HG02763 (cell line): ENCODE results near the gene NUDCD3.

Source experiments
- ATAC-seq: cut with Tn5 transposase; IDR thresholded peaks from one replicate; pipeline ENCODE4 v1.9.1; 2021; ENCODE audit warnings: mild to moderate bottlenecking, moderate library complexity; ENCODE audit not compliant: unreplicated experiment

NUDCD3 gene

DNA sequence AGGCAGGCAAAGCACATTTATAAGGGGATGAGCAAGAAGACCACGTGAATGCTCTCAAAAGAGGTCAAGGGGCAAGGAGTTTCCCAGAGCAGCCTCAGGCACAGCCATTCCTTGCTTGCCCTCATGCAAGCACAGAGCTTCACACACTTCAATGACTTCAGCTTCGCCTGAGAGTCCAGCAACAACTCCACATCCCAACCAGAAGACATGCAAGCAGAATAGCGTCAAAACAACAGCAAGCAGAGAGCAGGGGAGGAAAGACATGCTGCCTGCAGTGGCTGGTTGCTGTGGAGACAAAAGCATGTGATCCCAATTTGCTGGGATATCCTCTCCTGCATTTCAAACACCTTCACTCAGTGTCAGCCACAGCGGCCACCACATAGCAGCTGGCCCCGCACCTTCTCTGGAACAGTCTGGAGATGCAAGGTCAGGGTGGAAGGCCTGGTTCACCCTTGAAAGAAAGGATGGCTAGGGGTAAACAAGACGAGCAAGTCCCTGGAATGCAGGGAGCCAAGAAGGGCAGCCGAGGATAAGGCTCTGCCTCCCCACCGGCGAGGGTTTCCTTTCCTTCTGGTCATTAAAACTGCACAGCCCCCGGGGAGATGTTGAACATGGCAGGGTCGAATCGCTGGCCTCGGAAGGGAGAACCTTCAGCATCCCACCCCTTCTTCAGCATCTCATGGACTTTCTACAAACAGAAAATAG, 104.9 kb downstream of the NUDCD3 start:
- ATAC-seq = no peak

DNA sequence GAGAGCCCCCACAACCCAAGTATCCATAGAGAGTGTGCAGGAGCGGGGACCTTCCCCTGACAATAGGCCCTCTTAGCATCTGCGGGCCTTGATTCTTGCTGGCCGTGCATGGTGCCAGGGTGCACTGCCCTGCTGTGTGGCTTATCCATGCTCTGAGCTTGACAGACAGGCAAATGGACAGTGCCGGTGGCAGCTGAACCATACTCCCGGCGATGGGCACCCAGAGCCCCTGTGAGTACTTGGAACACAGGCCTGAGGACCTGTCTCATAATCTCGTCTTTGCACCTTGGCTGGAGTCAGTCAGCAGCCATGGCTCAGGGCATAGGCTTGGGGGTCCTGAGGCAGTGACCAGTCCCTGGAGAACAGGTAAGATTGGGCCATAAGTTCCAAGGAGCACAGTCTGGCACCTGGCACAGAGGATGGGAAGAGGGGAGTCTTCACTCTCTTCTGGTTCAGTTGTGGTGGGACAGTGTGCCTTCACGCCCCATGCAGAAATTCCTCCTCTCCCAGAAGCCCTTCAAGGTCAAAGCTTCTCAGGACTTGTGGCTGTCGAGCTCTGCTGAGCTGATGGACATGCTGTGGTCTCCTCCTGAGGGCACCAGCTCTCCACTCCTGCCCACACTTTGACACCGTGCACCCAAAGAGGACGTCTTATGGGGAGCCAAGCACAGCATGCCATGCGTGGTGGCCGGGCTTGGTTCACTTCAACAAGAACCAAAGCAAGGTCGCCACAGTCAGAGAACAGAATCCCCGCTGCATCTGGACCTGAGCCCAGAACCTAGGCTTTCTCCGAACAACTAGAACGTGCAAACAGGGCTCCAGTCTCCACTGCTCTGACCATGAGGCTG, 105.6 kb downstream of the NUDCD3 start:
- no peak for ATAC-seq

DNA sequence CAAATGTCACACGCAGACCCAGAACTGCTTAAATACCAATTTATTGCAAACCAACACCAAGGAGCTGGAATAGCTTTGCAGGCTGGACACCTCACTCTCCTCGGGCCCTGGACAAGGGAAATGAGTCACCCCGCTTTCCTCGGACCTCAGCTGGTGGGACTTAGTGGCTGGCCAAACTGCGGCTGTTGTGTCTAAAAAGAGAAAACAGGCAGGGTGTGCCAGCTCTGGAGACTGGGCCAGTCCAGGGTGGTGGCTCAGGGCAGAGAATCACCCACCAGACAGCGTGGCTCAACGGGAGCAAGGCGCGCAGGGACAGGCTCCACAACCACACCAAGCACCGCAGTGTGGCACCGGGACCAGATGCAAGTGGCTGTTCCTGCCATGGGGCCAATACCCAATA, 106.9 kb downstream of the NUDCD3 start:
- no peak for ATAC-seq

DNA sequence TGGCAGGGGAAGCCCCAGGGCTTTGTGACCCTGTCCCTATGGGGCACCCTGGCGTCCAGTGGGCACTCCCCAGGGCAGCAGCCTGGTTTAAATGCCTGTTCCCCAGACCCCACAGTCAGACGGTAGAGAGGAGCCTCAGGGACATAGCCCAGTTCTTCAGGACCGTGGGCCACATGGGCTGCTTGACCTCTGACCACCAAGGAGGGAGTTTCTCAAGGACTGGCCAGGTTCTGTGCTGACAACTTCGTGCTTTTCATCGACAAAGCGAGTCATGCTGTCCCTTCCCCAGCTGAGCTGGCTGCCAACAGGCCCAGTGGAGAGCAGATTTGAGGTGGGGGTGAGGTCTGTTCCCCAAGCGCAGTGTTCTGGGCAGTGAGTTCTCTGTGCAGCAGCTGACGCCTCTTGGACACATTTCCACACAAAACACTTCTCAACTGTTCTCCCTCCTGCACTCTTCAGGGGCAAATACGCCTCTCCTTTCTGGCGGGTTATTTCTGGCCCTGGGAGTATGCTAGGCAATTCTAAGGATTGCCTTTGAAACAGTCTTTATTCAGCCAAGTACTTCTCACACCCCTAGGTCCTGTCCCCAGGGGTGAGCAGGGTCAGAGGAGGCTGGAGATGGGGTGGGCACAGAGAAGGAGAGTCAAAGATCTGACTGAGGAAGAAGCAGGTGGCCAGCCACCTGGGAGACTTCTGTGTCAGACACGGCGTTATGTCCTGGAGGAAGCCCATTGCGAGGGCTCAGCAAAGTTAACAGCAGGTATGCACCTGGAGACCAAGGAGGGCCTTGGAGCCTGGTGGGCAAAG, 107.8 kb downstream of the NUDCD3 start:
- ATAC-seq = no peak

DNA sequence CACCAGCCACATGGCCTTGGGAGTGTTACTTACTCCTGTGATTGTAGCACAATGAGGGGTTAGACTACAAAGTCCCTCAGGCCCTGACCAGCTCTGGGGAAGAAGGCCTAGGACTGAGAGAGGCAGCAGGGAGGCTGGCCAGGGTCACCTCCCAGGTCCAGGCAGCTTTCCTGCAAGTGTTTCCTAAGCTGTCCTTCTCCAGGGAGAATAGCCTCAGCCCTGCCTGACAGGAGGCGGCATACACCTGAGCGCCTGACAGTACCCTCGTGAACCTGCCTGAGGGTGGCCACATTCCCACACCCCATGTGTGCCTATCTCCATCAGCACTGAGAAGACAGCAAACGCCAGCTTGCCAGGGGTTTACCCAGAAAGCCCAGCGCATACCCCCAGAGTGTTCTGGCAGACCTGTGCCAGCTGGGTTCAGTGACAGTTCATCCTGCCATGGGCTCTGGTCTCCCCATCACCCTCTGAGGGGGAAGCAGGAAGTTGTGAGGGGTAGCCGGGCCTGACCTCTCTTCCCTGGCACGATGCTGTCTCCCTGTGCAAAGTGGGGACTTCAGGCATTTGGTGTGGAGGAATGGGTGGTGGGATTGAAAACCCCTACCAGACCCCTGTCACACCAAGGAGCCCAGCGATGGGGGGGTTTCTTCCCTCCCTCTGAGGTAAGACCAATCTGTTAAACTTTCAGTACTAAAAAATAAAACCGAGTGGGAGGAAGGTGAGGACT, 108.8 kb downstream of the NUDCD3 start:
- ATAC-seq = no peak

DNA sequence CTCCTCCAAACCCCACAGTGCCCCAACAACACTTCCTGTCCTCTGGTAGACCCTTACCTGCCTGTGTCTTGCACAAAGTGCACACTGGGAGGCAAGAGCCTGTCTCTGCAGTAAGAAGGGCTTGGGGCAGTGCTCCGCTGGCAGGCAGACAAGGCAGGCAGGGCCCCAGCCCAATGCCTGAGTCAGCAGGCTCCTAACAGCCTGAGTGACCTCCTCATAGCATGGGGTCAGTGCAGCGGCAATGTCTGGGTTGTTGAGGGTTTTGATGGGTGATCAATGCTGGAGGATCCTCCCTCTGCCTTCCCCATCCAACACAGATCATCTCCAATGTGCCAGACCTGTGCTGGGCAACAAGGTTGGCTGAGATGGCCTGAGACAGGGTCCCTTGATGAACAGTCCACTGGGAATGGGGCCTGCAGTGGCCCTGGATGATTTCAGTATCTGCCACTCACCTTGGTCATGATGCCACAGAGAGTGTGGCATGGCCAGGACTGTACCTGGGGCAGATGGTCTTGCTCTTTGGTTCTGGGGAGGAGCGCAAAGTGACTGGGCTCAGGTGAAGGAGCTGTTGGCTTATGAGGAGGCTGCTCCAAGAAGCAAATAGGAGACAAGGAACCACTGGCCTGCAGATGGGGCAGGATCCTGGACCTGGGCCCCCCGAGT, 109.5 kb downstream of the NUDCD3 start:
- no peak for ATAC-seq

DNA sequence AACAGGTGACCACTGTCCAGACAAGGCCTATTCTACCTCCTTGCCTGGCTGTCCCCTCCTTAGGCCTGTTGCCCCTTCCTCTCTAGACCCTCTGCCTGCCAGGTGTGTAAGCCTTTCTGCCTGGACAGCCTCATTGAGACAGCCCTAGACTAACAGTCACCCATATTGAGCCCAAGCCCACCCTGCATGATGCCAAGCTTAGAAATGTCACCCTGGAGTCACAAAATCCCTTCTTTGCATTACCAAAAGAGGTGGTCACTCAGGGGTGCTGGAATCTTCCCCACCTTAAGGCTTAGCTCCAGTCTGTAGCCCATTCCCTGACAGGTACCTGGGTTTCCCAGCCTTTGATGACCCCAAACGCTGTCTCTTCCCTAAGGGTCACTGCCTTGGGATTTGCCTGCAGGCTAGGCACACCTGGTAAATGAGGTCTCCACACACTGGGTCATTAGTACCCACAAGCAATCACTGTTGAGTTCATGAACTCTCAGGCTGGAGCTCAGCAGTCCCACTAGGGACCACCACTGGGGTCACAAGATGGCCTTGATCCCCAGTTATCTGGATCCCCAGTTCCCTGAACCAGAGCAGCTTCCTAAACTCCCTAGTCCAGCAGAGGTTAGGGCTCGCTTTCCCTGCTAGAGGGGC, 110.1 kb downstream of the NUDCD3 start:
- ATAC-seq = no peak

DNA sequence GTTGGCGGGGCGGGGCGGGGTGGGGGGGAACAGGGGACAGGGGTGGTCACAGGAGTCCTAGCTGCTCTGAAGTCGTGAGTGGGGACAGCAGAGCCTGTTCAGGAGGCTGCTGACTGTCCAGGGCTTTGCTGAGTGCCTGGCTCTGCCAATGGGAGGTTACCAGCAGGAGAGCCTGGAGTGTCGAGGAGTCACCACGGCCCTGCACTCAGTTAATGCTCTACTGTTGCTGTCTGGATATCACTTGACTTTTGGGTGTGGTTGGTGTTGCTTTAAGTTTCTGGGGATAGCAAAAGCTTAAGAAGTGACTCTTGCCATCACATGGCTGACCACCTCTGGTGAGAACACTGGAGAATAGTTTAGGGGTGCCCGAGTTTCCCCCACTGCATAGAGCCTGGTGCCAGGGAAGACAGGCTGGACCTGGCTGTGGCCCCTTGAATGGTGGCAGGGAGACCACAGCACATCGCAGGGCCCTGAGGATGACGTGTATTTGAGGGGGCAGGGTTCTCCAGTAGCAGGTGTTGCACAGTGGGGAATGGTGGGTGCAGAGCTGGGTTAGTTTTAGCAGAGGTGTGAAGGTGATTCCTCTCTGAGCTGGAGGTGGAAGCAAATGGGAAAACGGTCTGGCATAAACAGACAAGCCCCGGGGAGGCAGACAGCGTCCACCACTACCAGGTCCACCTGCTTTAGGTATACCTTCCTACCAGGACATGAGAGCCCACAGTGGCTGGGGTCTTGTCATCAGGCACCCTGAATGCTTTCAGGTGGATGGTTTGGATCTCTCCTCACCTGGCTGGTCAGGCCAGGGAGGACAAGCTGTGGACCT, 110.9 kb downstream of the NUDCD3 start:
- ATAC-seq = no peak

DNA sequence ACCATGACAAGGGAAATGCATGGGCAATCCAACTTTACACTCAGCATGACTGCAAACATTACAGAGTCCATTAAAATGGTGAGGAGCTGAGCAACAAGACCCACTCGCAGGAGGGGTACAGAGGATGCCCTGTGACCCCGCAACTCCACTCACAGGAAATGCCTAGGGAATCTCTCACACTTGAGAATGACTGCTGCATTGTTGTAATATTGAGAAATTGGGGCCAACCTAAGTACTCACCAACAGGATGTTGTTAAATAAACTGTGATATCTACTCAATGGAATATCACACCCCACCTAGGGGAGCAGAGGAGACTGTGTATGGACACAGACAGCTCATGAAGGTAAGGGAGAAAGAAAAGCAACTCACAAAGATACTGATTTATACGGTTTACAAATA, 111.7 kb downstream of the NUDCD3 start:
- ATAC-seq = no peak

DNA sequence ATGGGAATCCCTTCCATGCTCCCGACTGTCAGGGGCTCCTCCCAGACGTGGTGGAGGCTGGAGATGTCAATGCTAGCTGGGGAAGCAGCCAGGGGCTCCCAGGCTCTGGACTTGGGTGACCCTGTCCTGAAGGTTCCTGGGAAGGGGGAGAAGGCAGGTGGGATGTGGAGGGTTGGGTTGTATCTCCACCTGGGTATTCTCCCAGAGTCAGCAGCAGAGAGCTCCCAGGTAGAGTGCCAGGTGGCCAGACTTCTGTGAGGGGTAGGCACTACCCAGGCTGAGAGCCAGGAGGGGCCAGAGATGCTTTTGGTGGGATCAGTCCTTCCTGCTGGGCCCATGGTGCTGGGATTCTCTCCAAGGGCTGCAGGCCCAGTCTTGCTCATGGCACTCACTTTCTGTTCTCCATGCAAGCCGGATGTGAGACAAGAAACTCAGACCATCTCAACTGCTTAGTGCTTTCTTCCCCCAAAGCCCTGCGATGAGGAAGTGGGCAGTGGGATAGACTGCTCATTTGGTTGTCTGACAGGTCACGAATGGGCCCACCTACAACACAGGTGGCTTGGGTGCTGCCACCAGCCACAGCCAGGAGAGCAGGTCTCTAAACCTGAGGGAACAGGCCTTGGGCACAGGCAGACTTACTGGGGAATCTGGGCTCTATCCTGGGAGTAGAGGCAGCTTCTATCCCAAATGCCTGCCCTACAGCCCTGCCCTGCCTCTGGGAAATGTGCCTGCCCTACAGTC, 112.6 kb downstream of the NUDCD3 start:
- no peak for ATAC-seq

DNA sequence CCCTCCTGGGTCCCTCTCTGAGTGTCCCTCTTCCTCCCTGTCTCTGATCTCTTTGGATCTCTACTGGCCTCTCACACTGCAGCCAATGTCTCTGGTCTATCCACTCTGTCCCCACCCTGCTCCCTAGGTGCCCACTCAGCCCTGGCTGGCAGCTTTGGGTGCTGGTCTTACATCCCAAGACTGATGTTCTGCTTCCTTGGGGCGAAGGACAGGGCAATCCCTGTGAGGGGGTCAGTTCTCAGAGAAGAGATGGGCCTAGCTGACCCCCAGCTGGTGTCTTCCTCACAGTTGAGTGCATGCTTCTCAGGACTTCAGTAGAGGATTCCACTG, 113.4 kb downstream of the NUDCD3 start:
- no peak for ATAC-seq

DNA sequence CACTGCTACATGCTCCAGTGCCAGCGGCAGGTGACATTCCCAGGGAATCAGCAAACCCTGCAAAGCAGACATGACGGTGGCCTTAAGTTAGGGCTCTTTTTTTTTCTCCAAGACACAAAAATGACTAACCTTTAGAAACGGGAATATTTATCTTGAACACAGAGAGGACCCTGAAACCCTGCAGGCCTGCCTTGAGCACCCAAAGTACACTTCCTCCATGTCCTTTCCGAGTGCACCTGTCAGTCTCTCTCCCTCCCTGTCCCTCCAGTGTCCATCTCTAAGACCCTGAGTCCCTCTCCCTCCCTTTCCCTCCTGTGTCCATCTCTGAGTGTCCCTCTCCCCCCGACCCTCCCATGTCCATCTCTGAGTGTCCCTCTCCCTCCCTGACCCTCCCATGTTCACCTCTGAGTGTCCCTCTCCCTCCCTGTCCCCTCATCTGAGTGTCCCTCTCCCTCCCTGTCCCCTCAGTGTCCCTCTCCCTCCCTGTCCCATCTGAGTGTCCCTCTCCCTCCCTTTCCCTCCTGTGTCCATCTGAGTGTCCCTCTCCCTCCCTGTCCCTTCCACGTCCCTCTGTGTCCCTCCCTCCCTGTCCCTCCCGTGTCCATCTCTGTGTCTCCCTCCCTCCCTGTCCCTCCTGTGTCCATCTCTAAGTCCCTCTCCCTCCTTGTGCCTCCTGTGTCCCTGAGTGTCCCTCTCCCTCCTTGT, 113.9 kb downstream of the NUDCD3 start:
- ATAC-seq = no peak

DNA sequence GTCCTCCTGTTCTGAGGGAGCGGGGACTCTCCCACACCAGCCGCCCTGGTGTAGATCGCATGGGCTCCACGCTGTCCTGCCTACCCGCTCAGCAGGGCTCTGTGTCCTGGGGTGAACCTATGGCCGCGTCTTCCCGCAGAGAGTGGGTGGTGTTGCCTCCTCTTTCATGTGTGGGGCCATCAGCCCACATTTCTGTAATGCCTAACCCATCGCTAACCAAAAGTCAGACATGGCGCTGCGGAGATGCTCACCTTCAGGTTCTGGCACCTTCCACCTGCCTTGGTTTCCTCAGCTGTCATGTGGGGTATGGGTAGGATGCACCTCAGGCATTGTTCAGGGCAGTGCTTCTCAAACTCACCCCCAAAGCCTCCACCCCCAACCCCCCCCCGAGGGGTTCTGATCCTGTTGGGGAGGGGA, 114.5 kb downstream of the NUDCD3 start:
- no peak for ATAC-seq

DNA sequence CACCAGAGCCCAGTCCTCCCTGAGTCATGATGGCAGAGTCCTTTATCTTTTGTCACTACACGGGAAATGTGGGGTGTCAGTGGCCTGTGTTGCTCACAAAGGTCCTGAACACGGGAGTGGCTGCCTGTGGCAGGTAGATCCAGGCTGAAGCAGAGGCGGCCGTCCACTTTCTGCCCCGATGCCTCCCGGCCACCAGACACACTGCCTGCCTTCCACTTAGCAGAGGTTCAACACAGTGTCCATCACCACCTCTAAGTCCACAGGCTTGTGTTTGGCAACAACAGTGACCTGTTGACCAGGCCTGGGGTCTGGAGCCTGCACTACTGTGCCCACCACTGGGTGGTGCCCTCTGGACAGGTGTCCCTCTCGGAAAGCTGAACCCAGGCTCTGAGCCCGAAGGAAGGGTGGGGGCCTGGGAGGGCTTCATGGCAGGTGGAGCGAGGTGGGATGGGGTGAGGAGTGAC, 115.2 kb downstream of the NUDCD3 start:
- ATAC-seq = no peak

DNA sequence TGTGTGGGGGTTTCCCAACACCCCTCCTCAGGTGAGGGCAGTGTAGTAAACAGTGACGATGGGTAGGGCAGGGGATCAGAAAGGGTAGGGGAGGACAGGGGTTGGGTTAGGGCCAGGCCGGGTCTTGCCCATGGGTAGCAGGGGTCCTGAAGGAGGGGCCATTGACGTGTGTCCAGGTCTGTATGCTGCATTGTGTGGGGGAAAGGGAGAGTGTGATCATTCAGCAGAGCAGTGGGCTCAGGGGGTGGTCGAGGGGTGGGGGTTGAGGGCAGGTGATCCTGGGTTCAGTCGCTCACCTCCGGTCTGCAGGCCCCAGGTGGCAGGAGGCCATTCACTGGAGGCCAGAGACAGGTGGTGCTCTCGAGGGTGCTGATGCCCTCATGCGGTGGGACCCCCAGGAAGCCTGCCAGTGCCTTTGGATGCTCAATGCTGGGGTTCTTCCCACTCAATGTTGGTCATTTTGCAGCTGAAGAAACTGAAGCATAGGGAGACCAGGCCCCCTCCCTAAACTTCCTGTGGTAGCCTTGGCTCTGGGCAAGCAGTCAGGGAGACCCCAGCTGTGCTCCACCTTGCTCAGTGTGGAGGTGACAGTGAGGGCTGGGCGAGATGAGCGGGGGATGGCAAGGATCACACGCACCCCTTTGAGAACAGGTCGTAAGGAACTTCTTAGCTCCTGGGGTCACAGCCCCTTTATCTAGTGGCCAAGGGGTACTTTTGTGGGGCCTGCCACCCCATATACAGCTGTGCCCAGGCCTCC, 116.3 kb downstream of the NUDCD3 start:
- ATAC-seq = no peak

DNA sequence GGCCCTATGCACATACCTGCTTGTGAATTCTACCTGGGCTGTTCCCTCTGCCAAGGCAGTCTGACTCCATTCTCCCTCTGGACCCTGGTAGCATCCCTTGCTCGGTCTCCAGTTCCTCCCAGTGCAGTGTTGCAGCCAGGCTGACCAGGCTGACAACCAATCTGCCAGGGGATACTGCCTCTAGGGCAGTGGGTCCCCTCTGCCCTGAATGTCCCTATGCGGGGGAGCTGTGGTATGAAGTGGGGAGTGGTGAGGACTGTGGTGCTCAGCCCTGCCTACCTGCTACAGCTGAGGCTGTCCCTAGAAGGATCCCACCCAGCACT, 117.1 kb downstream of the NUDCD3 start:
- no peak for ATAC-seq
